RWPE1 (cell line): Measurements from ENCODE around the gene PRKCG.
A peak's percentile ranks its signal among the peaks of the same experiment; 100 is the strongest.

Experiments
- CTCF ChIA-PET: fragments of 350-600 bp; sonication (Branson Sonifier 250); formaldehyde crosslinking; extraction: SDS; loops from one replicate; lab custom pipeline; 2021; lab: Yijun Ruan, JAX
- POLR2A ChIA-PET: fragments of 400-600 bp; formaldehyde crosslinking; extraction: SDS; loops from one replicate; lab custom pipeline; 2020; ENCODE audit warnings: antibody characterized with exemption; ENCODE audit not compliant: low non-redundant PET; lab: Yijun Ruan, JAX
- DNase-seq: peaks from one replicate; pipeline ENCODE4 v3.0.0; 2012; ENCODE audit warnings: low spot score
- H3K27ac ChIP-seq: fragments of 450-650 bp; 2 replicates; pipeline ENCODE4 v1.5.1; 2017
- CTCF ChIP-seq: fragments of 450-650 bp; conservative IDR thresholded peaks from 2 replicates; pipeline ENCODE4 v1.5.1; 2017; ENCODE audit warnings: low read depth, mild to moderate bottlenecking

PRKCG gene

DNA sequence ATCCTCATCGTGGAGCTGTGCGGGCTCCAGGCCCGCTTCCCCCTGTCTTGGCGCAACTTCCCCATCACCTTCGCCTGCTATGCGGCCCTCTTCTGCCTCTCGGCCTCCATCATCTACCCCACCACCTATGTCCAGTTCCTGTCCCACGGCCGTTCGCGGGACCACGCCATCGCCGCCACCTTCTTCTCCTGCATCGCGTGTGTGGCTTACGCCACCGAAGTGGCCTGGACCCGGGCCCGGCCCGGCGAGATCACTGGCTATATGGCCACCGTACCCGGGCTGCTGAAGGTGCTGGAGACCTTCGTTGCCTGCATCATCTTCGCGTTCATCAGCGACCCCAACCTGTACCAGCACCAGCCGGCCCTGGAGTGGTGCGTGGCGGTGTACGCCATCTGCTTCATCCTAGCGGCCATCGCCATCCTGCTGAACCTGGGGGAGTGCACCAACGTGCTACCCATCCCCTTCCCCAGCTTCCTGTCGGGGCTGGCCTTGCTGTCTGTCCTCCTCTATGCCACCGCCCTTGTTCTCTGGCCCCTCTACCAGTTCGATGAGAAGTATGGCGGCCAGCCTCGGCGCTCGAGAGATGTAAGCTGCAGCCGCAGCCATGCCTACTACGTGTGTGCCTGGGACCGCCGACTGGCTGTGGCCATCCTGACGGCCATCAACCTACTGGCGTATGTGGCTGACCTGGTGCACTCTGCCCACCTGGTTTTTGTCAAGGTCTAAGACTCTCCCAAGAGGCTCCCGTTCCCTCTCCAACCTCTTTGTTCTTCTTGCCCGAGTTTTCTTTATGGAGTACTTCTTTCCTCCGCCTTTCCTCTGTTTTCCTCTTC, 8.0 kb upstream of the PRKCG start:
- ChIA-PET POLR2A (no interaction called here), CTCF (interaction anchor here (0.6 to 1.0 kb wide), 2 partner anchors 31 to 276 kb away, joined by 4 read pairs; no protein-coding TSS in a partner anchor)
- DNase-seq: no peak
- TF ChIP-seq CTCF: no peak
- peak overlapping the region; percentile 6; the same call in 1 of the 2 replicates for H3K27ac ChIP-seq

GRCh38 chr19:53874606-53874990, 7.4 kb upstream of the PRKCG start:
- ChIA-PET POLR2A (no interaction called here), CTCF (interaction anchor here (0.6 kb wide), 1 partner anchor 276 kb away, joined by 4 read pairs; no protein-coding TSS in a partner anchor)
- H3K27ac ChIP-seq: peak overlapping the region; percentile 6; the same call in 1 of the 2 replicates
- TF ChIP-seq CTCF: no peak
- DNase-seq: no peak

DNA sequence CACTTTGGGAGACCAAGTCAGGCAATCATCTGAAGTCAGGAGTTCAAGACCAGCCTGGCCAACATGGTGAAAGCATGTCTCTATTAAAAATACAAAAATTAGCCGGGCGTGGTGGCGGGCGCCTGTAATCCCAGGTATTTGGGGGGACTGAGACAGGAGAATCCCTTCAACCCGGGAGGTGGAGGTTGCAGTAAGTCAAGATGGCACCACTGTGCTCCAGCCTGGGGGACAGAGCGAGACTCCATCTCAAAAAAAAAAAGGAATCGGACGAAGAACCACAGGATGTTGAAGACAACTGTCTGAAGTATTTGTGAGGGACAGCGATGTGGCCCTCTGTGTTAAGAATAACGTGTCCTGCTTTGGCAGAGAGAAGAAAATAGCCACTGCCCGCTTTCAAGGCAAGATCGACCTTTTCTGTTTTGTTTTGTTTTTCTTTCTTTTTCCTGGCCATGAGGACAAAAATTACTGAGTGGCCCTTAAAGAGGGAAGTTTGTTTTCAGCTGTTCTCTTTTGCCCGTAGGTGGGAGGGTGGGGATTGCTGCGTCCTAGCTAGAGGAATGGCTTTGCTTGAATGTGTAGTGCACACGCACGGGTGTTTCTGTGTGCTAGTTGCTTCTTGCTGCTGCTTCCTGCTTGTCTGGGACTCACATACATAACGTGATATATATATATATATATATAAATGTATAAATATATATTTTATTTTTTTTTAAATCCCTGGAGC, 6.2 kb upstream of the PRKCG start:
- H3K27ac ChIP-seq: no peak overlapping the region
- no peak for TF ChIP-seq CTCF
- DNase-seq: no peak
- POLR2A ChIA-PET: no interaction called here
- CTCF ChIA-PET: interaction anchor here (0.6 kb wide), 1 partner anchor 24 kb away, joined by 4 read pairs; no protein-coding TSS in a partner anchor

DNA sequence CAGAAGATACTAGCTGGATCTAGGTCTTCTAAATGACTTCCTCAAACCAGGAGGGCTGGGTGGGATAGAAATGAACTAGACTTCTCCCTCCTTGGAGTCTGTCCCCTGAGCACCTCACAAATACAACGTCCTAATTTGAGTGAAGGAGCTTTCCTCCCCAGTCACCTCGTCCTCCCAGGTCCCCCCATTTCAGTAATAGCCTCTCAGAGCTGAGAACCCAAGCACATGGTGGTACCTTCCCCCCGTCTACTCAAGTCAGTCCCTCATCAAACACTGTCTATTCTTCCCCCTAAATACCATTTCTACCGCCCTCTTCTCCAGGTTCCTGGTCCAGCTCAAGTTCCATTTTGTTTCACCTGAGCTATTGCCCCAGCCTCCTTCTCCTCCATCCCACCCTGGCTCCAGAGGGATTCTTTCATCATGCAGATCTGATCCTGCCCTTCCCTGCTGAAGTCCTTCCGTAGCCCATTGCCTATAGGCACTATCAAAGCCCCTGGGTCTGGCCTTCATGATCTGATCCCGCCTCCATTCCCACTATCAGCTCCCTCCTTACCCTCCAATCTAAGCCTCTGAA, 5.3 kb upstream of the PRKCG start:
- ChIA-PET POLR2A (no interaction called here), CTCF (interaction anchor here (0.6 kb wide), 1 partner anchor 25 kb away, joined by 4 read pairs; no protein-coding TSS in a partner anchor)
- H3K27ac ChIP-seq: no peak overlapping the region
- DNase-seq: no peak
- TF ChIP-seq CTCF: no peak

GRCh38 chr19:53877361-53877766, 4.6 kb upstream of the PRKCG start:
- TF ChIP-seq CTCF: no peak
- ChIA-PET CTCF (no interaction called here), POLR2A (no interaction called here)
- DNase-seq: no peak
- H3K27ac ChIP-seq: no peak overlapping the region

GRCh38 chr19:53878776-53879139, 3.2 kb upstream of the PRKCG start:
- DNase-seq: no peak
- peak overlapping the region; percentile 47 for H3K27ac ChIP-seq
- no peak for TF ChIP-seq CTCF
- POLR2A ChIA-PET: no interaction called here
- CTCF ChIA-PET: interaction anchor here (0.5 kb wide), 1 partner anchor 19 kb away, joined by 5 read pairs; no protein-coding TSS in a partner anchor
